Measurements from ENCODE around the gene TIMD4. TPM values are rescaled to one million over a fixed set of nuclear protein-coding genes. Genes with fewer than 3 reads are reported as not detected.

The TIMD4 gene
- total and polyA plus RNA-seq, 2 experiments from 2014 or later: not detected

DNA sequence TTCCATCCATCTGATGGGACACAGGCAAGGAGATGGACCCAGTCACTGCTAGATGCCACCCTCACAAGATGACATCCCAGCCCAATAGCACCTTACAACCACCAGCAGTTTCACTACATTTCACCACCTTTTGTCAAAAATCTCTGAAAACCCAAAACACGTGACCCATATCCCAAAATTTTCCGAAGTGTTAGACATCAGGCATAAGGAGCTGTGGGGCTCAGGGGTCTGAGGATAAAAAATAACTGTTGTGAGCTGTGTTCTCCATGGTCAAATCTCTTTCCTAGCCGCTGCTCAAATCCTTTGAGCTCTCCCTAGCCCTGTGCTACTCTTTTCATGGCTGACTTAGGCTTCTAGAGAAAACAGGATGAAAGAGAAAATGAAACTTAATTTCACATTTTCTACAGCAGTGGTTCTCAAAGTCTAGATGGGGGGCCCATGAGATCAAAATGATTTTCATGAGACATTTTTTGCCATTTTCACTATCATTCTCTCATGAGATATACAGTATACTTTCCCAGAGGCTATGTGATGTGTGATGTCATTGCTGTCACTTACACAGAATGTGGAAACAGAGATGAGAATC is 40.7 kb downstream of the TIMD4 start (continued):
- TF ChIP-seq JUNB (IDR thresholded peaks at IDR 0.05; ENCODE audit: unreplicated experiment): no peak
- TF ChIP-seq, protein P1, sequence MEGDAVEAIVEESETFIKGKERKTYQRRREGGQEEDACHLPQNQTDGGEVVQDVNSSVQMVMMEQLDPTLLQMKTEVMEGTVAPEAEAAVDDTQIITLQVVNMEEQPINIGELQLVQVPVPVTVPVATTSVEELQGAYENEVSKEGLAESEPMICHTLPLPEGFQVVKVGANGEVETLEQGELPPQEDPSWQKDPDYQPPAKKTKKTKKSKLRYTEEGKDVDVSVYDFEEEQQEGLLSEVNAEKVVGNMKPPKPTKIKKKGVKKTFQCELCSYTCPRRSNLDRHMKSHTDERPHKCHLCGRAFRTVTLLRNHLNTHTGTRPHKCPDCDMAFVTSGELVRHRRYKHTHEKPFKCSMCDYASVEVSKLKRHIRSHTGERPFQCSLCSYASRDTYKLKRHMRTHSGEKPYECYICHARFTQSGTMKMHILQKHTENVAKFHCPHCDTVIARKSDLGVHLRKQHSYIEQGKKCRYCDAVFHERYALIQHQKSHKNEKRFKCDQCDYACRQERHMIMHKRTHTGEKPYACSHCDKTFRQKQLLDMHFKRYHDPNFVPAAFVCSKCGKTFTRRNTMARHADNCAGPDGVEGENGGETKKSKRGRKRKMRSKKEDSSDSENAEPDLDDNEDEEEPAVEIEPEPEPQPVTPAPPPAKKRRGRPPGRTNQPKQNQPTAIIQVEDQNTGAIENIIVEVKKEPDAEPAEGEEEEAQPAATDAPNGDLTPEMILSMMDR (conservative IDR thresholded peaks at IDR 0.05; ENCODE audit: low read depth in 2 of 2): no peak
- TF ChIP-seq, protein P2, sequence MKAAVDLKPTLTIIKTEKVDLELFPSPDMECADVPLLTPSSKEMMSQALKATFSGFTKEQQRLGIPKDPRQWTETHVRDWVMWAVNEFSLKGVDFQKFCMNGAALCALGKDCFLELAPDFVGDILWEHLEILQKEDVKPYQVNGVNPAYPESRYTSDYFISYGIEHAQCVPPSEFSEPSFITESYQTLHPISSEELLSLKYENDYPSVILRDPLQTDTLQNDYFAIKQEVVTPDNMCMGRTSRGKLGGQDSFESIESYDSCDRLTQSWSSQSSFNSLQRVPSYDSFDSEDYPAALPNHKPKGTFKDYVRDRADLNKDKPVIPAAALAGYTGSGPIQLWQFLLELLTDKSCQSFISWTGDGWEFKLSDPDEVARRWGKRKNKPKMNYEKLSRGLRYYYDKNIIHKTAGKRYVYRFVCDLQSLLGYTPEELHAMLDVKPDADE (IDR thresholded peaks at IDR 0.05): no peak

DNA sequence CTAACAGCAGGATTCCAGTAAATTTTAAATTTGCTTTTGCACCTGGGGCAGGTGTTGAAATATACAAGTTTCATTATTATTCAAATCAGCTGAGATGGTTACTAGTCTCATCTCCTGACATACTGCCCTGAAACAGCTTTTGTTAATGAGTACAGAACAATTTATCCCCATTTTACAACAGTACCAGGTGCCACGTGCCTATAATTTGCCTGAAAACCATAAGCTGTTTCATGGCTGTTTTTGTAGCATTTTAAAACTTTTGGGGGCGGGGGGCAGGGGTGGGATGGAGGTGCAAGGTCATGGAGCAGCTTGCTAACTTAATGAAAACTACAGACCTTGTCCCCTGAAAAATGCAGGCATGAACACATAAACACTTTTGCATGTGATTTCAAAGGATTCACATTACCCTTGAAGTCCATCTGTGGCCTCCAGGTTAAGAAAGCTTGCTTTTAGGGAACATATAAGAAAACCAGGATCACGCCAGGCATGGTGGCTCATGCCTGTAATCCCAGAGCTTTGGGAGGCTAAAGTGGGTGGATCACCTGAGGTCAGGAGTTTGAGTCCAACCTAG is 42.1 kb downstream of the TIMD4 start:
- DNase-seq (ENCODE audit: low spot score): no peak
- H2AFZ ChIP-seq: peak overlapping the region; percentile 73; the same call in 1 of the 2 replicates
- no peak overlapping the region for H3K27ac Mint-ChIP-seq
- H3K4me2 ChIP-seq: no peak overlapping the region
- H3K36me3 Mint-ChIP-seq (ENCODE audit: low read depth): peaks cover 2% of the 10 kb centered on the region; the same call in 2 of the 3 replicates
- H4K20me1 ChIP-seq (replicated peaks; ENCODE audit: insufficient read depth): no peaks in the 10 kb centered on the region
- H3K4me3 ChIP-seq: no peak overlapping the region
- no peak overlapping the region for H3K27ac ChIP-seq (ENCODE audit: low read depth)
- H3K4me1 Mint-ChIP-seq: peaks cover 23% of the 10 kb centered on the region
- no peaks in the 10 kb centered on the region for H3F3A ChIP-seq (replicated peaks; ENCODE audit: low read depth)
- peaks cover 9% of the 10 kb centered on the region for H3K27me3 Mint-ChIP-seq (ENCODE audit: insufficient read depth, low read depth, poor library complexity)
- H3K36me3 ChIP-seq (ENCODE audit: insufficient read depth): no peaks in the 10 kb centered on the region
- no peaks in the 10 kb centered on the region for H3K9me3 Mint-ChIP-seq
- no peaks in the 10 kb centered on the region for H3K79me2 ChIP-seq (replicated peaks; ENCODE audit: insufficient read depth)
- no peak overlapping the region for H3K4me3 Mint-ChIP-seq
- H3K9me2 ChIP-seq (ENCODE audit: insufficient read depth): peaks cover 10% of the 10 kb centered on the region; the same call in 1 of the 2 replicates
- ATAC-seq: no peak
- no peaks in the 10 kb centered on the region for H3K27me3 ChIP-seq (ENCODE audit: insufficient read depth)
- H3K4me1 ChIP-seq (ENCODE audit: insufficient read depth): peaks cover 15% of the 10 kb centered on the region
- TF ChIP-seq, protein P3, sequence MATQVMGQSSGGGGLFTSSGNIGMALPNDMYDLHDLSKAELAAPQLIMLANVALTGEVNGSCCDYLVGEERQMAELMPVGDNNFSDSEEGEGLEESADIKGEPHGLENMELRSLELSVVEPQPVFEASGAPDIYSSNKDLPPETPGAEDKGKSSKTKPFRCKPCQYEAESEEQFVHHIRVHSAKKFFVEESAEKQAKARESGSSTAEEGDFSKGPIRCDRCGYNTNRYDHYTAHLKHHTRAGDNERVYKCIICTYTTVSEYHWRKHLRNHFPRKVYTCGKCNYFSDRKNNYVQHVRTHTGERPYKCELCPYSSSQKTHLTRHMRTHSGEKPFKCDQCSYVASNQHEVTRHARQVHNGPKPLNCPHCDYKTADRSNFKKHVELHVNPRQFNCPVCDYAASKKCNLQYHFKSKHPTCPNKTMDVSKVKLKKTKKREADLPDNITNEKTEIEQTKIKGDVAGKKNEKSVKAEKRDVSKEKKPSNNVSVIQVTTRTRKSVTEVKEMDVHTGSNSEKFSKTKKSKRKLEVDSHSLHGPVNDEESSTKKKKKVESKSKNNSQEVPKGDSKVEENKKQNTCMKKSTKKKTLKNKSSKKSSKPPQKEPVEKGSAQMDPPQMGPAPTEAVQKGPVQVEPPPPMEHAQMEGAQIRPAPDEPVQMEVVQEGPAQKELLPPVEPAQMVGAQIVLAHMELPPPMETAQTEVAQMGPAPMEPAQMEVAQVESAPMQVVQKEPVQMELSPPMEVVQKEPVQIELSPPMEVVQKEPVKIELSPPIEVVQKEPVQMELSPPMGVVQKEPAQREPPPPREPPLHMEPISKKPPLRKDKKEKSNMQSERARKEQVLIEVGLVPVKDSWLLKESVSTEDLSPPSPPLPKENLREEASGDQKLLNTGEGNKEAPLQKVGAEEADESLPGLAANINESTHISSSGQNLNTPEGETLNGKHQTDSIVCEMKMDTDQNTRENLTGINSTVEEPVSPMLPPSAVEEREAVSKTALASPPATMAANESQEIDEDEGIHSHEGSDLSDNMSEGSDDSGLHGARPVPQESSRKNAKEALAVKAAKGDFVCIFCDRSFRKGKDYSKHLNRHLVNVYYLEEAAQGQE (IDR thresholded peaks at IDR 0.05; ENCODE audit: unreplicated experiment): no peak
- TF ChIP-seq POLR2AphosphoS5 (IDR thresholded peaks at IDR 0.05; ENCODE audit: low read depth) (no peak), EZH2phosphoT487 (IDR thresholded peaks at IDR 0.05; ENCODE audit: unreplicated experiment) (no peak), NANOG (IDR thresholded peaks at IDR 0.05; ENCODE audit: borderline replicate concordance) (no peak), EZH2 (IDR thresholded peaks at IDR 0.05; ENCODE audit: low read depth, unreplicated experiment) (no peak), CREB1 (CRISPR knock-in tag; IDR thresholded peaks at IDR 0.05; ENCODE audit: low read depth) (no peak)
- TF ChIP-seq, protein P2 (IDR thresholded peaks at IDR 0.05): no peak
- TF ChIP-seq, protein P4, sequence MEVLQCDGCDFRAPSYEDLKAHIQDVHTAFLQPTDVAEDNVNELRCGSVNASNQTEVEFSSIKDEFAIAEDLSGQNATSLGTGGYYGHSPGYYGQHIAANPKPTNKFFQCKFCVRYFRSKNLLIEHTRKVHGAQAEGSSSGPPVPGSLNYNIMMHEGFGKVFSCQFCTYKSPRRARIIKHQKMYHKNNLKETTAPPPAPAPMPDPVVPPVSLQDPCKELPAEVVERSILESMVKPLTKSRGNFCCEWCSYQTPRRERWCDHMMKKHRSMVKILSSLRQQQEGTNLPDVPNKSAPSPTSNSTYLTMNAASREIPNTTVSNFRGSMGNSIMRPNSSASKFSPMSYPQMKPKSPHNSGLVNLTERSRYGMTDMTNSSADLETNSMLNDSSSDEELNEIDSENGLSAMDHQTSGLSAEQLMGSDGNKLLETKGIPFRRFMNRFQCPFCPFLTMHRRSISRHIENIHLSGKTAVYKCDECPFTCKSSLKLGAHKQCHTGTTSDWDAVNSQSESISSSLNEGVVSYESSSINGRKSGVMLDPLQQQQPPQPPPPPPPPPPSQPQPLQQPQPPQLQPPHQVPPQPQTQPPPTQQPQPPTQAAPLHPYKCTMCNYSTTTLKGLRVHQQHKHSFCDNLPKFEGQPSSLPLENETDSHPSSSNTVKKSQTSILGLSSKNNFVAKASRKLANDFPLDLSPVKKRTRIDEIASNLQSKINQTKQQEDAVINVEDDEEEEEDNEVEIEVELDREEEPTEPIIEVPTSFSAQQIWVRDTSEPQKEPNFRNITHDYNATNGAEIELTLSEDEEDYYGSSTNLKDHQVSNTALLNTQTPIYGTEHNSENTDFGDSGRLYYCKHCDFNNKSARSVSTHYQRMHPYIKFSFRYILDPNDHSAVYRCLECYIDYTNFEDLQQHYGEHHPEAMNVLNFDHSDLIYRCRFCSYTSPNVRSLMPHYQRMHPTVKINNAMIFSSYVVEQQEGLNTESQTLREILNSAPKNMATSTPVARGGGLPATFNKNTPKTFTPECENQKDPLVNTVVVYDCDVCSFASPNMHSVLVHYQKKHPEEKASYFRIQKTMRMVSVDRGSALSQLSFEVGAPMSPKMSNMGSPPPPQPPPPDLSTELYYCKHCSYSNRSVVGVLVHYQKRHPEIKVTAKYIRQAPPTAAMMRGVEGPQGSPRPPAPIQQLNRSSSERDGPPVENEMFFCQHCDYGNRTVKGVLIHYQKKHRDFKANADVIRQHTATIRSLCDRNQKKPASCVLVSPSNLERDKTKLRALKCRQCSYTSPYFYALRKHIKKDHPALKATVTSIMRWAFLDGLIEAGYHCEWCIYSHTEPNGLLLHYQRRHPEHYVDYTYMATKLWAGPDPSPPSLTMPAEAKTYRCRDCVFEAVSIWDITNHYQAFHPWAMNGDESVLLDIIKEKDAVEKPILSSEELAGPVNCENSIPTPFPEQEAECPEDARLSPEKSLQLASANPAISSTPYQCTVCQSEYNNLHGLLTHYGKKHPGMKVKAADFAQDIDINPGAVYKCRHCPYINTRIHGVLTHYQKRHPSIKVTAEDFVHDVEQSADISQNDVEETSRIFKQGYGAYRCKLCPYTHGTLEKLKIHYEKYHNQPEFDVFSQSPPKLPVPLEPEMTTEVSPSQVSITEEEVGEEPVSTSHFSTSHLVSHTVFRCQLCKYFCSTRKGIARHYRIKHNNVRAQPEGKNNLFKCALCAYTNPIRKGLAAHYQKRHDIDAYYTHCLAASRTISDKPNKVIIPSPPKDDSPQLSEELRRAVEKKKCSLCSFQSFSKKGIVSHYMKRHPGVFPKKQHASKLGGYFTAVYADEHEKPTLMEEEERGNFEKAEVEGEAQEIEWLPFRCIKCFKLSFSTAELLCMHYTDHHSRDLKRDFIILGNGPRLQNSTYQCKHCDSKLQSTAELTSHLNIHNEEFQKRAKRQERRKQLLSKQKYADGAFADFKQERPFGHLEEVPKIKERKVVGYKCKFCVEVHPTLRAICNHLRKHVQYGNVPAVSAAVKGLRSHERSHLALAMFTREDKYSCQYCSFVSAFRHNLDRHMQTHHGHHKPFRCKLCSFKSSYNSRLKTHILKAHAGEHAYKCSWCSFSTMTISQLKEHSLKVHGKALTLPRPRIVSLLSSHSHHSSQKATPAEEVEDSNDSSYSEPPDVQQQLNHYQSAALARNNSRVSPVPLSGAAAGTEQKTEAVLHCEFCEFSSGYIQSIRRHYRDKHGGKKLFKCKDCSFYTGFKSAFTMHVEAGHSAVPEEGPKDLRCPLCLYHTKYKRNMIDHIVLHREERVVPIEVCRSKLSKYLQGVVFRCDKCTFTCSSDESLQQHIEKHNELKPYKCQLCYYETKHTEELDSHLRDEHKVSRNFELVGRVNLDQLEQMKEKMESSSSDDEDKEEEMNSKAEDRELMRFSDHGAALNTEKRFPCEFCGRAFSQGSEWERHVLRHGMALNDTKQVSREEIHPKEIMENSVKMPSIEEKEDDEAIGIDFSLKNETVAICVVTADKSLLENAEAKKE (CRISPR knock-in tag; IDR thresholded peaks at IDR 0.05): no peak
